Stimulated activated naive CD4-positive, alpha-beta T cell (primary cell): ENCODE data around the gene ADD1.

Source experiments
- DNase-seq, 6 experiments: peaks; one replicate each; lab custom pipeline; 2025; lab: John Stamatoyannopoulos, UW

The ADD1 gene

GRCh38 chr4:2963966-2964471 is 120.4 kb downstream of the ADD1 start:
- no peak for DNase-seq

DNA sequence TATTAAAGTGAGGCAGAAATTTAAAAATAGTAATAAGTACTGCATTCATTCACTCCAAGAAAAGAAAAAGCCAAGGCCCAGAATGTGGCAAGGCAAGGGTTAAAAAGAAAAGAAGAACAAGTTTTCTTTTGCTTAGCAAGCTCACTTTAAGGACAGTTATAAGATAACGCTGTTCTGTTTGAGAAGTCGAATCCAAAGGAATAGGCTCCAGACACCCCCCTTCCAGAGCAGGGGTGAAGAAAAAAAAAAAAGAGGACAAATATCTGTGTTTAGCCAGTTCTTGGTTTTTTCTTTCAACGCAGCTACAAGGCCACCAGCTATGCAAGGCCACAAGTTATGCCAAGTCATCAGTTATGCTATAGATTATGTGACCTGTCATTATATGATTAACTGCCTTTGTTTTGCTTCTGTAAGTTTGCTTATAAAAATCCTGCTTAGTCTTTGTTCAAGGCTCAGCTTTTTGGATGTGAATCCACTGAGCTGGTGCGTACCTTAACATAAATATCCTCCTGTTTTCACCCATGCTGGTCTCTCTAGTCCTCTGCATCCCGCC is 121.1 kb downstream of the ADD1 start:
- no peak for DNase-seq

DNA sequence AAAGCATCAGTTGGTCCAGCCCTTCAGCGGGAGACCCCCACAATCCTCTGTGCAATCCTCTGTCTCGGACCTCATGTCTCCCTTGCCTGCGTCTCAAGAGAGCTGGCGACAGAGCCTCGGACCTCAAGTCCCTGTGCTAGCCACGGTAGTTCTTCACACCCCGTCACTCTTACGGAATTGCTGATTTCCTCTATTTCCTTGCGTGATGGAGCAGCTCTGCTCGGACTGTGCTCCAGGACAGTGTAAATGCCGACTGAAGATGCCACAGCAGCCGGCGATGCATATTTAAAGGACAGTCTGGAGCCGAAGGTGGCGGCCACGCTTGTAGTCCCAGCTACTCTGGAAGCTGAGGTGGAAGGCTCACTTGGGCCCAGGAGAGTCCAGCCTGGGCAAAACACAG is 121.6 kb downstream of the ADD1 start:
- no peak for DNase-seq

GRCh38 chr4:2968381-2968780 is 124.7 kb downstream of the ADD1 start:
- DNase-seq, result no peak

DNA sequence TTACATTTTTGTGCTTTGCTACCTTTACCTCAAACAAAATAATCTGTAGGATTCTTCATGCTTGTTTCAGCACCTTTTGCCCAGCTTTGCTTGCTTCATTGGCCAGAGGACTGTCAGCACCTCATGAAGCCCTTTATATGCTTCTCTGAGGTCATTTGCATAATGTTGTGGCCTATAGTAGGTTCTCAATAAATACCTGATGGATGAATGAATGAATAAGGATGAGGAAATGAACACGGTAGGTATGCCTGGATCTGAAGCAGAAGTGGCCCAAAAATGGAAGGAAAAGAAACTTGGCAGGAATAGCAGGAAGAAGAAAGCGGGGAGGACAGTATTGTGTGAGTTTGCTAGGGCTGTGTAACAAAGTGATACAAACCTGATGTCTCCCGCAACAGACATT is 127.6 kb downstream of the ADD1 start:
- DNase-seq, result no peak

- DNase-seq, result no peak
These were observed 133.8 kb downstream of the ADD1 start for GRCh38 chr4:2977211-2978088.
